G401.6 (cell line): ENCODE results near the gene RNU2-63P.
"Not testable (repeated sequence)": the region's sequence is repeated elsewhere in the genome, so short reads cannot be mapped to it uniquely, and the experiment has no call there.

Source experiments
- FAIRE-seq: peaks from 2 replicates; lab custom pipeline; 2012; peaks lifted over from hg19 to GRCh38; lab: Jason Lieb, UNC

The RNU2-63P gene

GRCh38 chr2:87972385-87972784, 44.0 kb downstream of the RNU2-63P start:
- FAIRE-seq, result not testable (repeated sequence)
